Measurements from ENCODE around the gene ILF2.
A peak's percentile ranks its signal among the peaks of the same experiment; 100 is the strongest.
"Not testable (repeated sequence)": the region's sequence is repeated elsewhere in the genome, so short reads cannot be mapped to it uniquely, and the experiment has no call there.

ILF2 gene

GRCh38 chr1:153649137-153649862 lies 21.5 kb downstream of the ILF2 start:
- DNase-seq: no peak

- no peak for DNase-seq
Measured at GRCh38 chr1:153648000-153648643, 22.7 kb downstream of the ILF2 start.

- DNase-seq: no peak
Measured at GRCh38 chr1:153647346-153647714, 23.5 kb downstream of the ILF2 start.

- DNase-seq: peak; percentile 82 to 94 (median 86)
Measured at GRCh38 chr1:153646672-153647345, 24.0 kb downstream of the ILF2 start.

GRCh38 chr1:153643816-153644215 lies 27.0 kb downstream of the ILF2 start:
- DNase-seq: no peak

- no peak for DNase-seq
Measured at GRCh38 chr1:153643100-153643499, 27.7 kb downstream of the ILF2 start.

- no peak for DNase-seq
Measured at GRCh38 chr1:153642161-153642560, 28.6 kb downstream of the ILF2 start.

- DNase-seq: no peak
Measured at GRCh38 chr1:153640861-153641260, 29.9 kb downstream of the ILF2 start.

GRCh38 chr1:153640213-153640612 lies 30.6 kb downstream of the ILF2 start:
- DNase-seq: not testable (repeated sequence)

GRCh38 chr1:153639280-153639679 lies 31.5 kb downstream of the ILF2 start:
- DNase-seq: no peak

- DNase-seq: no peak
Measured at GRCh38 chr1:153638261-153638660, 32.5 kb downstream of the ILF2 start.

- DNase-seq: no peak
Measured at GRCh38 chr1:153636312-153636711, 34.5 kb downstream of the ILF2 start.

GRCh38 chr1:153635872-153636271 lies 34.9 kb downstream of the ILF2 start:
- DNase-seq: no peak

- peak; percentile 98 to 100 (median 100) for DNase-seq
Measured at GRCh38 chr1:153633754-153634665, 36.8 kb downstream of the ILF2 start, which contains the start of gene CHTOP. CHTOP (plus strand) TSS chr1:153634066; CDS start chr1:153636589, 2,523 bp downstream.

- DNase-seq: no peak
Measured at GRCh38 chr1:153633161-153633753, 37.5 kb downstream of the ILF2 start.

- DNase-seq: peak in 1 of 4 experiments; percentile 39
Measured at GRCh38 chr1:153631047-153632022, 39.5 kb downstream of the ILF2 start.

GRCh38 chr1:153630384-153630783 lies 40.4 kb downstream of the ILF2 start:
- DNase-seq: no peak

- DNase-seq: peak in 2 of 4 experiments; percentile 31 to 41
Measured at GRCh38 chr1:153629971-153630370, 40.8 kb downstream of the ILF2 start.

- no peak for DNase-seq
Measured at GRCh38 chr1:153629343-153629665, 41.5 kb downstream of the ILF2 start.

- DNase-seq: no peak
Measured at GRCh38 chr1:153628638-153629342, 42.0 kb downstream of the ILF2 start.

All from suppressor macrophage (primary cell).